Measurements from ENCODE around the gene PARP16.

PARP16 gene

GRCh38 chr15:65286704-65287519 is at the start of gene PARP16:
TSS of gene PARP16 (minus strand) at chr15:65286883. CDS start at chr15:65286426, 457 bp downstream.
- DNase-seq = peak; percentile 81

GRCh38 chr15:65335278-65336055 is 48.8 kb upstream of the PARP16 start:
- no peak for DNase-seq

GRCh38 chr15:65334586-65335231 is 48.0 kb upstream of the PARP16 start:
- no peak for DNase-seq

- DNase-seq = no peak
These were observed 47.2 kb upstream of the PARP16 start for GRCh38 chr15:65333856-65334255.

GRCh38 chr15:65333148-65333820 is 46.6 kb upstream of the PARP16 start:
- no peak for DNase-seq

GRCh38 chr15:65332391-65333147 is 45.9 kb upstream of the PARP16 start:
- DNase-seq = no peak

GRCh38 chr15:65331811-65332210 is 45.1 kb upstream of the PARP16 start:
- DNase-seq = no peak

GRCh38 chr15:65330934-65331645 is 44.4 kb upstream of the PARP16 start:
- DNase-seq = no peak

GRCh38 chr15:65329984-65330735 is 43.5 kb upstream of the PARP16 start:
- DNase-seq = no peak

- DNase-seq = no peak
These were observed 42.8 kb upstream of the PARP16 start for GRCh38 chr15:65329288-65329983.

GRCh38 chr15:65328506-65329287 is 42.0 kb upstream of the PARP16 start:
- DNase-seq = no peak

GRCh38 chr15:65327651-65328393 is 41.1 kb upstream of the PARP16 start:
- no peak for DNase-seq

- no peak for DNase-seq
These were observed 40.1 kb upstream of the PARP16 start for GRCh38 chr15:65326818-65327217.

- no peak for DNase-seq
These were observed 39.4 kb upstream of the PARP16 start for GRCh38 chr15:65326117-65326526.

- DNase-seq = peak; percentile 53
These were observed 36.4 kb upstream of the PARP16 start for GRCh38 chr15:65323071-65323511.

- peak; percentile 76 for DNase-seq
These were observed 32.2 kb upstream of the PARP16 start for GRCh38 chr15:65318870-65319356.

- DNase-seq = no peak
These were observed 25.8 kb upstream of the PARP16 start for GRCh38 chr15:65312400-65312916.

GRCh38 chr15:65311760-65312159 is 25.1 kb upstream of the PARP16 start:
- DNase-seq = no peak
